ENCODE results near the gene CAND2.
"Not testable (repeated sequence)": the region's sequence is repeated elsewhere in the genome, so short reads cannot be mapped to it uniquely, and the experiment has no call there.

Gene CAND2

DNA sequence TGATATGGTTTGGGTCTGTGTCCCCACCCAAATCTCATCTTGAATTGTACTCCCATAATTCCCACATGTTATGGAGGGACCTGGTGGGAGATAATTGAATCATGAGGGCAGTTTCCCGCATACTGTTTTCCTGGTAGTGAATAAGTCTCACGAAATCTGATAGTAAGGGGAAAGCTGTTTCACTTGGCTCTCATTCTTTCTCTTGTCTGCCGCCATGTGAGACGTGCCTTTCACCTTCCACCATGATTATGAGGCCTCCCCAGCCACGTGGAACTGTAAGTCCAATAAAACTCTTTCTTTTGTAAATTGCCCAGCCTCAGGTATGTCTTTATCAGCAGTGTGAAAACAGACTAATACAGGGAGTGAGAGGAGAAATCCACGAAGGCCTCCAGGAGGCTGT, 20.5 kb upstream of the CAND2 start:
- not testable (repeated sequence) for DNase-seq (ENCODE audit: low read depth in 1 of 2, low spot score in 1 of 2); H3K27ac ChIP-seq (replicated peaks); H3K27me3 ChIP-seq (ENCODE audit: insufficient read depth, poor library complexity, severe bottlenecking); H3K4me3 ChIP-seq (replicated peaks; ENCODE audit: insufficient read depth, low read length)

DNA sequence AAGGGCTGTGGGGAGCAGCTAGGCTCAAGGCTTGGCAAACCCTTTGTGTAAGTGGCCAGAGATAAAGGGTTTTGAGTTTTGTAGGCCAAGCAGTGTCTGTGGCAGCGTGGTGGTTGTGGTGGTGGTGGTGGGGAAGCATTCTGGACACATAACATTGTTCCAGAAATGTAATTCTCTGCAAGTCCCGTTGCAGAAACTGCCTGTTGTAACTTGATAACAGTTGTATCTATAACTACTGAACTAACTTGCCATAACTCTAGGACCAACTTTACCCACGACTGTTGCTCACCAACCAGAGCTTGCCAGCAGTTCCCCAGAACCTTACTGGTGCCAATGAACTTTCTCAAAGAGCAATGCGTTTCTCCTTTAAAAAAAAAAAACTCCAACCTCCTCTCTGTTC, 19.3 kb upstream of the CAND2 start:
- Histone ChIP-seq H3K4me3 (replicated peaks; ENCODE audit: insufficient read depth, low read length) (no peak overlapping the region), H3K27ac (replicated peaks) (no peak overlapping the region), H3K27me3 (ENCODE audit: insufficient read depth, poor library complexity, severe bottlenecking) (no peaks in the 10 kb centered on the region)
- no peak for TF ChIP-seq POLR2AphosphoS5 (IDR thresholded peaks at IDR 0.05; ENCODE audit: low read depth)
- no peak for TF ChIP-seq CTCF (IDR thresholded peaks at IDR 0.05; ENCODE audit: insufficient read depth, low read length)
- TF ChIP-seq, protein P1, sequence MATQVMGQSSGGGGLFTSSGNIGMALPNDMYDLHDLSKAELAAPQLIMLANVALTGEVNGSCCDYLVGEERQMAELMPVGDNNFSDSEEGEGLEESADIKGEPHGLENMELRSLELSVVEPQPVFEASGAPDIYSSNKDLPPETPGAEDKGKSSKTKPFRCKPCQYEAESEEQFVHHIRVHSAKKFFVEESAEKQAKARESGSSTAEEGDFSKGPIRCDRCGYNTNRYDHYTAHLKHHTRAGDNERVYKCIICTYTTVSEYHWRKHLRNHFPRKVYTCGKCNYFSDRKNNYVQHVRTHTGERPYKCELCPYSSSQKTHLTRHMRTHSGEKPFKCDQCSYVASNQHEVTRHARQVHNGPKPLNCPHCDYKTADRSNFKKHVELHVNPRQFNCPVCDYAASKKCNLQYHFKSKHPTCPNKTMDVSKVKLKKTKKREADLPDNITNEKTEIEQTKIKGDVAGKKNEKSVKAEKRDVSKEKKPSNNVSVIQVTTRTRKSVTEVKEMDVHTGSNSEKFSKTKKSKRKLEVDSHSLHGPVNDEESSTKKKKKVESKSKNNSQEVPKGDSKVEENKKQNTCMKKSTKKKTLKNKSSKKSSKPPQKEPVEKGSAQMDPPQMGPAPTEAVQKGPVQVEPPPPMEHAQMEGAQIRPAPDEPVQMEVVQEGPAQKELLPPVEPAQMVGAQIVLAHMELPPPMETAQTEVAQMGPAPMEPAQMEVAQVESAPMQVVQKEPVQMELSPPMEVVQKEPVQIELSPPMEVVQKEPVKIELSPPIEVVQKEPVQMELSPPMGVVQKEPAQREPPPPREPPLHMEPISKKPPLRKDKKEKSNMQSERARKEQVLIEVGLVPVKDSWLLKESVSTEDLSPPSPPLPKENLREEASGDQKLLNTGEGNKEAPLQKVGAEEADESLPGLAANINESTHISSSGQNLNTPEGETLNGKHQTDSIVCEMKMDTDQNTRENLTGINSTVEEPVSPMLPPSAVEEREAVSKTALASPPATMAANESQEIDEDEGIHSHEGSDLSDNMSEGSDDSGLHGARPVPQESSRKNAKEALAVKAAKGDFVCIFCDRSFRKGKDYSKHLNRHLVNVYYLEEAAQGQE (IDR thresholded peaks at IDR 0.05; ENCODE audit: insufficient replicate concordance, low read depth), result no peak
- TF ChIP-seq GABPA (IDR thresholded peaks at IDR 0.05; ENCODE audit: low read depth), result no peak
- TF ChIP-seq SPI1 (IDR thresholded peaks at IDR 0.05; ENCODE audit: borderline replicate concordance, low read depth), result no peak
- no peak for DNase-seq (ENCODE audit: low read depth in 1 of 2, low spot score in 1 of 2)

- DNase-seq (ENCODE audit: low read depth in 1 of 2, low spot score in 1 of 2), result no peak
- no peak overlapping the region for H3K4me3 ChIP-seq (replicated peaks; ENCODE audit: insufficient read depth, low read length)
- TF ChIP-seq GABPA (IDR thresholded peaks at IDR 0.05; ENCODE audit: low read depth) (no peak), CTCF (IDR thresholded peaks at IDR 0.05; ENCODE audit: insufficient read depth, low read length) (no peak), SPI1 (IDR thresholded peaks at IDR 0.05; ENCODE audit: borderline replicate concordance, low read depth) (no peak), POLR2AphosphoS5 (IDR thresholded peaks at IDR 0.05; ENCODE audit: low read depth) (no peak)
- TF ChIP-seq, protein P1 (IDR thresholded peaks at IDR 0.05; ENCODE audit: insufficient replicate concordance, low read depth), result no peak
- H3K27me3 ChIP-seq (ENCODE audit: insufficient read depth, poor library complexity, severe bottlenecking), result peaks cover 14% of the 10 kb centered on the region
- H3K27ac ChIP-seq (replicated peaks), result no peak overlapping the region
These were observed 15.7 kb upstream of the CAND2 start for GRCh38 chr3:12780751-12781150.

GRCh38 chr3:12782172-12782815, 14.2 kb upstream of the CAND2 start:
- DNase-seq (ENCODE audit: low read depth in 1 of 2, low spot score in 1 of 2), result no peak
- TF ChIP-seq POLR2AphosphoS5 (IDR thresholded peaks at IDR 0.05; ENCODE audit: low read depth) (no peak), CTCF (IDR thresholded peaks at IDR 0.05; ENCODE audit: insufficient read depth, low read length) (no peak), SPI1 (IDR thresholded peaks at IDR 0.05; ENCODE audit: borderline replicate concordance, low read depth) (no peak)
- TF ChIP-seq, protein P1 (IDR thresholded peaks at IDR 0.05; ENCODE audit: insufficient replicate concordance, low read depth), result no peak
- H3K4me3 ChIP-seq (replicated peaks; ENCODE audit: insufficient read depth, low read length), result no peak overlapping the region
- H3K27me3 ChIP-seq (ENCODE audit: insufficient read depth, poor library complexity, severe bottlenecking), result peaks cover 15% of the 10 kb centered on the region
- H3K27ac ChIP-seq (replicated peaks), result no peak overlapping the region

Data from HL-60 (cell line).